GM18861 (cell line): ENCODE measurements around the gene NCOA1.
"Not testable (repeated sequence)": the region's sequence is repeated elsewhere in the genome, so short reads cannot be mapped to it uniquely, and the experiment has no call there.

ENCODE experiments used
- ATAC-seq: cut with Tn5 transposase; IDR thresholded peaks from one replicate; pipeline ENCODE4 v1.9.1; 2021; ENCODE audit not compliant: unreplicated experiment

Gene NCOA1

DNA sequence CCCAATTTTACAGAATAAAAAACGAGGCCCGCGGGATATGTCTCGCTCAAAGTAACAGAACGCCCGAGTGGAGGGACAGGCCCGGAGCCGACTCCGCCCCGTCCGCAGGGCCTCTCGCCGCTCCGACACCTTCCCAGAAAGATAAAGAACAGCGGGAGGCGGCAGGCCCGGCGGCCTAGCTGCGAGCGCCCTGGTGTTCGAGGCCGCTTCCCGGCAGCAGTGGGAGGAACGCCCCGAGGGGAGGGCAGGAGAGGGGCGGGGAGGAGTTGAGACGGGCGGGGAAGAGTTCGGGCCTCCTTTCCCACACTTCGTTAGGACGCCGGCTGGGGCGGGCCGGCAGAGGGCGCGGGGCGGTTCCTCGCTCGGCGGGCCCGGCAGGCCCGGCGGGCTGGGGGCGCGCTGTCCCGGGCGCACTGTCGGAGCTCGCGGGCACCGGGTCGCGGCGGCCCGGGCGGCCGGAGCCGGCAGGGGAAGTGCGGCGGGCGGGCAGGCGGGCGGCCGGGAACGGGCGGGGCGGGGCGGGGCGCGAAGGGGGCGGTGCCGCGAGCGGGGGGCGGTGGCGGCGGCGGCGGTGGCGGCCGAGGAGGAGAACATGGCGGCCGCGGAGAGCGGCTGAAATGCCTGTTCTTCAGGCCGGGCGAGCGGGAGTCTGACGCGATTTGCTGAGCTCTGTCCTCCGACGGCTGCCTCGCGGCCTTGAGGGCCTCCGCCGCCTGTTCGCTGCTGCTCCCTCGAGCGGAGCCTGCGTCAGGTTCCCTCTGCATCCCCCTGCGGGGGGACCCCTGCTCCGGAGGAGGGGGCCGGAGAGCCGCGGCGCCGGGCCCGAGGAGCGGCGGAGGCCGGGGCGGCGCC is at the start of gene NCOA1:
NCOA1 (plus strand) TSS at position 565 of the 852 bp plus-strand sequence. CDS start 167,424 bp downstream, outside the sequence.
- ATAC-seq = peak; percentile 43

DNA sequence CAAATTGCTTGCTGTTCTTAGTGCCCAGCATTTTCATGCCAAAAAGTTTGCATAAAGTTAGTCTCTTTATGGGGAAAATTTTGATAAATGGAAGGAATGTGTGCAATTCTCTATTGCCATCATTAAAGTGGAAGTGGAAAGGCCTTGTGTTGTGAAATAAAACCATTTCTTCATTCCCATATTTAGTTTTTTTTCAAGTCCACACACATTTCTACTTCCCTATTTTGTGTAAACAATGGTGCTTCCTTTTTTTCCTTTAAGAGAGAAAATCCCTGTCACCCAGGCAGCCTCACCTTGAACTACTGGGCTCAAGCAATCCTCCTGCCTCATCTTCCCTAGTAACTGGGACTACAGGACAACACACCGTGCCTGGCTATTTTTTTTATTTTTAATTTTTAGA is 42.3 kb upstream of the NCOA1 start:
- no peak for ATAC-seq

DNA sequence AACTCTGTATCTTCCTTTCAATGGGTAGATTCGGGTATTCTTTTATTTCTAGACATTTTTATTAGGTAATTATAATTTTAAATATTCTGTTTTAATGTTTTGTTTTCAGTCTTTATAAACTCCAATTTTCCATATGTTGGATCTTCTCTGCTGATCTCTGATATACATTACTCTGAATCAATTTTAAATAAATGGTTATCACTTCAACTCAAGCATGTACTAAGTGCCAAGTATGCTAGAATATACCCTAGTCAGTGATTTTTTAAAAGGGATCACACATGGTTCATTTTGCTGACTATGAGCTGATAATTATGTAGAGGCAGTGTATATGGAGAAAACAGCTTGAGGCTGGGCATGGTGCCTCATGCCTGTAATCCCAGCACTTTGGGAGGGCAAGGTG is 41.7 kb upstream of the NCOA1 start:
- ATAC-seq = no peak

DNA sequence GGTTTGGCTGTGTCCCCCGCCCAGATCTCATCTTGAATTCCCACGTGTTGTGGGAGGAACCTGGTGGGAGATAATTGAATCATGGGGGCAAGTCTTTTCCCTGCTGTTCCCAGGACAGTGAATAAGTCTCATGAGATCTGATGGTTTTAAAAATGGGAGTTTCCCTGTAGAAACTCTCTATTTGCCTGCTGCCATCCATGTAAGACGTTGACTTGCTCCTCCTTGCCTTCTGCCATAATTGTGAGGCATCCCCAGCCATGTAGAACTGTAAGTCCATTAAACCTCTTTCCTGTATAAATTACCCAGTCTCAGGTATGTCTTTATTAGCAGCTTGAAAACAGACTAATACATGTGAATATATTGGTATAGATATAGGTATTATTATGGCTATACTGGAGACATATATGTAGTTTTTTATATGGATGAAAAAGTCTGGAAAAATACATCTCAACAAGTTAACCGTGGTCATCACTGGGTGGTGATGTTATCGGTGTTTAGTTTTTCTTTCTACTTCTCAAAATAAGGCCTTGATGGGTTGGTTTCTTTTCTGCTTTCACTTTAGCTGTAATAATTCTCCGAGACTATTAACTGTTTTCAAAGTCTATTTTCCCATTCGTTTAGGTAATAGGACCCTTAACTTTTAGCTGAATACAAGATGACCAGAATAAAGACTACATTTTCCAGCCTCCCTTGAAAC is 39.1 kb upstream of the NCOA1 start:
- ATAC-seq = no peak

DNA sequence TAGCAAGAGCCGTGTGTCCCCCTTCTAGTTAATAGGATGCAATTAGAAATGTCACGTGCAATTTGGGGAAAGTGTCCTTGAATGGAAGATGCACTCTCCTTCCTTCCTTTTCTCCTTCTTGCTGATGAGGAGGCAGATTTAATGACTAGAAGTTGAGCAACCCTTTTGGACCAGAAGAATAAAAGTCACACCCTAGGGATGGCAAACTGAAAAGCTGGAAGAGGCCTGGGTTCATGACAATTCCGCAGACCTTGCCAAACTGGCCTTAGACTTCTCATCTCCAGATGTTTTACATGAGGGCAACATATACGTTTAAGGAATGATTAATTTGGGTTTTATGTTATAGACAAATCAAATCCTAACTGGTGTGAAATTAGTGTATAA is 38.6 kb upstream of the NCOA1 start:
- no peak for ATAC-seq

DNA sequence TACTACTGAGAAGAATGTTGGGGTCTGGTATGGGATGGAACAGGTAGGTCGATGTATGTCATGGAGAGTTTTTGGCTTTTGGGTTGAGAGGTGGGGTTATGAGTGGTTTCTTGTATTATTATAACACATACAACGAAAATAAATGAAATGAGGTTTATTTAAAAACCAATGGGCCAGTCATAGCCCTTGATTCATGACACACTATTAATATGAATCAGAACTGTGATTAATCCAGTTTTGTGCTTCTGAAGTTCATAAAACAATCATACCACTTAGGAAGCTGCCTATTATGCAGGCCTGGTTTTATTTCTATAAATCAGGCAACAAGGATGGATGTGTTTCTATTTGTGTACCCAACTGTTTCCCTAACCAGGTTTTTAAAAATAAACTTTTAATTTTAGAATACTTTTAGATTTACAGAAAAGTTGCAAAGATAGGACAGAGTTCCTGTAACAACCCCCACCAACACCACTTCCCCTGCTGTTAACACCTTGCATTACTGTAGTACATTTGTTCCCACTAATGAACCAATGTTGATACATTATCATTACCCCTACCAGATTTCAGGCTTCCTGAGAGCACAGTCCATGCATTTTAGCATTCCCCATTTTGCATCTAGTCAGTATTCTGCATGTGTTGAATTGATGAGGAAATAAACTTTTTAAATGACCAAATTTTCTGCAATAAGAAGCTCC is 37.5 kb upstream of the NCOA1 start:
- no peak for ATAC-seq

DNA sequence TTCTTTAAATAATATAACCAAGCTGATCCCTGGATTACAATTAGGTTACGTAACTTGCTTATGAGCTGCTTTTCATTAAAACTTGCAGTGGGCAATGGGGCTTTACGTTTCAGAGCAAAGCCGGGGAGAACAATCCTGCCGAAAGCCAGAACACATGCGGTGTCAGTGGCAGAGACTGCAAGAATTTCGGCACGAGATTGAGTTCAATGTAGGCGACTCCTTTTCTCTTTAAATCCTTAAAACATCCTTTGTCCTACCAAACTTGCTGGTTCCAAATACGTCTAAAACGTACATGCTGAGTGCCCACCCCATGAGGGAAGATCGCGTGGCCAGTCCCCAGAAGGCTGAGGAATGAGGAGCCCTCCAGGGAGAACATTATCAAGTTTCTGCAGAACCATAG is 36.8 kb upstream of the NCOA1 start:
- ATAC-seq = no peak

DNA sequence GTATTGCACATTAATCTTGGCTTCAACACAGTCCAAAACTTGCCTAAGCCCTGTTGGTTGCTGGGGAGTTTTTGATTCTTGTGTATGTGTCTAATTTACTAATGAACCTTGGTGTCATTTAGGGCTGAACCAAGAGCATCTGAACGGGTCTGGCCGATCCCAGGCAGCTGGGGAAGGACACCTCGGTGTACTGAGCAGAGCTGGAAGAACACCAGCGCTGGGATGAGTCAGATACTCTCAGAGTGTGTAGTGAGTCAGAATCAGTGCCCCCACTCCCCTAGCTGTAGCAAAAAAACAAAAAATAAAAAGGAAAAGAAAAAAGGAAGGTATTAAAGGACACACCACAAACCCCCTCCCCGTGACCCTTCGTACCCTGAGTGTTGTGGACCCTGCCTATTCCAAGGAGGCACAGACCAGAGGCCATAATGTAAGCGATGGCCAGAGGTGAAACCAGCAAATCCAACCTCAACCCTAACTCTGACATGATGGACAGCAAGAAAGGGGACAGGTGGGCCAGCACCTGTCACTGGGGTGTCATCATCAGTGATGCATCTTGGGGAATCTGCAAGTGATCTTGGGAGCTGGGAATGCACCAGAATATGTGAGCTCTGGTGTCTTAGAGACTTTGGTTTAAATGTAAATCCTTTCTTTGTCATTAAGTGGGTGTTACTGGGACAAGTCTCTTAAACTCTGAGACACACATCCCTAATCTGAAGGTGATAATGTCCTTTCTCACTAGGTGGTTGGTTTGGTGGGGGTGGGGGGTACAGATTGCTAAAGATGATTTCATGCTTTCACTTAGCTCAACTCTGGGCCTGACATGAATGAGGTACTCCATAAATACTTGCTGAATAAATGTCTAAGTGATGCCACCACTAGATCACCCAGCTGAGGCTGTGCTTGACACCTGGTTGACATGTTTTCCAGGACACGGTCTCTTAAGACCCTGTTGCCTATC is 34.2 kb upstream of the NCOA1 start:
- no peak for ATAC-seq

DNA sequence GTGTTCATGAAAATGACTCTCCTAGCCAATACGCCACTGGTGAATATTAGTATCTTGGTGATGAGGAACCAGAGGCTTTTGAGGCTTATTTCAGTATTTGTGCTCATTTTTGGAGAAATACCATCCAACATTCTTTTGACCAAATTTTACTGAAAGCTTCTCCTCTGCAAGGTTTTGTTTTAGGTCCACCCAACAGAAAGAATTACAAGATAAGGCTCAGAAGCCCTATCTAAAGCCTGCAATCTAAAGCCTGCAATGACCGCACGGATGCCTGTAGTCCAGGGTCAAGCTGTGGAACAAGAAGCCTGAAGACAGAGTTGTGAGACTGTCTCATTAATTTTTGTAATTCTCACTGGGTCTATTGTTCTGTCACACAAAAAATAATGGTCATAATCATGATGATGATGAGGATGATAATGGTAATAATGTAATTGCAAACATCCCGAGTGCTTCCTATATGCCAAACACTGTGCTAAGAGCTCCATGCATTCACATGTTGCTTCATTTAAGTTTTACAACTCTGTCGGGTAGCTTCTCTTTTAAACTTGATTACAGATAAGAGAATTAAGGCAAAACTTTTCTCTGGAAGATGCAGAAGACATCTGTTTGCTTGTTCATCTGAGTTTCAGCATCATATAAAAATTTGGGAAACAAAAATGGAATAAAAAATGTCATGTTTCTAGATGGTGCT is 33.2 kb upstream of the NCOA1 start:
- ATAC-seq = no peak

DNA sequence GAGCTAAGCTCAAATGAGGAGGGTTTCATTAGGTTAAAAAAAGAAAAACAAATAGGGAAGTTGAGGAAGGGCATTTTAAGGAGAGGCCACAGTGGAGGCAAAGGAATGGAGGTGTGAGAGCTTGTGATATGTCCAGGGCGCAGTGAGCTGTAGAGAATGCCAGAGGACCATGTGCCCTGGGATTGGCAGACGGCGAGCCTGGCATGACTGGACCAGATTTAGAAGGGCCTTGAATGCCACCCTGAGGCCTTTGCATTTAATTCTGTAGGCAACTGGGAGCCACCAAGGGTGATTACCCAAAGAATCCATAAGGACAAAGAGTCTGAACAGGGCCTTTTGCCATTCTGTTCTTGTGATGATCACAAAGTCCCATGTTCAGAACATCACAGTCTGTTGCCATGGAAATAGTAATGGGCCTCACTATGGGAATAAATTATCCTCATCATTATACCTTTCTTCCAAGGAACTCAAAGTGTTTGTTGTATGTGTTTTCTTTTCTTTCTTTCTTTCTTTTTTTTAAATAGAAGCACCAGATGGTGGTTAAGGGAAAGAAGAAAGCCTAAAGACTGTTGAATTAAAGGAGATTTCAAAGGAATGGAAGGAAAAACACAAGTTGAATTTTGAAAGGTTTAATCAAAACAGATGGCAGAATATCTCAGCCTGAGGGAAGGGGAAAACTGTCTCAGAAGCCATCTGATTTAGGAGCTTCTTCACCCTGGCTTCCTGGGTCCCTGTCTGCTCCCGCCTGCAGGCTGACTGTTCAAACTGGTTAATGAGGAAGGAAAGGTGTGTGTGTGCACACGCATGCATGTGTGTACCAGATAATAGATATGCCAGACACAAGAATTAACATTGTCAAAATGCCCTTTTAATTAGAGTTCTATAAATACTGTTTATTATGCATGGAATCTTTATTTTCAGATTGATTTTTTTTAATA is 31.6 kb upstream of the NCOA1 start:
- ATAC-seq = no peak

DNA sequence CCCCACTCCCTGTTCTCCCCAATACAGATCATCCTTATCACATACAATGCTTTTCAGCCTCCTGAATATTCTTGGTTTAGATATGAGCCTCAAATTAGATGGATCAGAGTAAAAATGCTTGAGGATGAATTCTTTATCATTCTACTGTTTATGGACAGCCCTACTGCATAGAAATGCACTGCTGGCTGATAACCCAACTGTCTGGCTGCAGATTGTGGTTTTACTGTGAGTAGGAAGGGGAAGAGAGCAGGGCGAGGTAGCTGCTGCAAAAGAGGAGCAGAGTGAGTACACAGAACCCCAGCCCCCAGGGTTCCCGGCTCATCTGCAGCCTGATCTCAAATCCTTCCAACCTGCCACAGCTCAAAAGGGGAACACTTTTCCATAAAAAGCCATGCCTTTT is 29.4 kb upstream of the NCOA1 start:
- ATAC-seq = no peak

DNA sequence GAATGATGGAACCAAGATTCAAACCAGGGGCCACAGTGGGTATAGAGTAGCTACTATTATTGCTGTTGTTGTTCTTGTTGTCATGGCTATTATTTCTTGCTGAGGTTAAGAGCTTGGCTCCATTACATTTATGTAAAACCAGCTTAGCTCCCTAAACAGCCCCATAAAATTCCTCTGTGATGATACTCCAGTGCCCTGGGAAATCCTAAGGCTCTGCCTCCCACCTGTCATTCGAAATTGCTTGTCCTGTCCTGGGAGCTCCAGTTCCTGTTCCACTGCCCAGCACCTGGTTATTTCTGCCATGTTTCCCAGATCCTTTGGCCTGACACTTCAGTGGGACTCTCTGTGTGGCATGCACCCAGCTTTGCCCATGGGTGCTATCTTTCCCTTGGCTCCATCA is 27.8 kb upstream of the NCOA1 start:
- no peak for ATAC-seq

DNA sequence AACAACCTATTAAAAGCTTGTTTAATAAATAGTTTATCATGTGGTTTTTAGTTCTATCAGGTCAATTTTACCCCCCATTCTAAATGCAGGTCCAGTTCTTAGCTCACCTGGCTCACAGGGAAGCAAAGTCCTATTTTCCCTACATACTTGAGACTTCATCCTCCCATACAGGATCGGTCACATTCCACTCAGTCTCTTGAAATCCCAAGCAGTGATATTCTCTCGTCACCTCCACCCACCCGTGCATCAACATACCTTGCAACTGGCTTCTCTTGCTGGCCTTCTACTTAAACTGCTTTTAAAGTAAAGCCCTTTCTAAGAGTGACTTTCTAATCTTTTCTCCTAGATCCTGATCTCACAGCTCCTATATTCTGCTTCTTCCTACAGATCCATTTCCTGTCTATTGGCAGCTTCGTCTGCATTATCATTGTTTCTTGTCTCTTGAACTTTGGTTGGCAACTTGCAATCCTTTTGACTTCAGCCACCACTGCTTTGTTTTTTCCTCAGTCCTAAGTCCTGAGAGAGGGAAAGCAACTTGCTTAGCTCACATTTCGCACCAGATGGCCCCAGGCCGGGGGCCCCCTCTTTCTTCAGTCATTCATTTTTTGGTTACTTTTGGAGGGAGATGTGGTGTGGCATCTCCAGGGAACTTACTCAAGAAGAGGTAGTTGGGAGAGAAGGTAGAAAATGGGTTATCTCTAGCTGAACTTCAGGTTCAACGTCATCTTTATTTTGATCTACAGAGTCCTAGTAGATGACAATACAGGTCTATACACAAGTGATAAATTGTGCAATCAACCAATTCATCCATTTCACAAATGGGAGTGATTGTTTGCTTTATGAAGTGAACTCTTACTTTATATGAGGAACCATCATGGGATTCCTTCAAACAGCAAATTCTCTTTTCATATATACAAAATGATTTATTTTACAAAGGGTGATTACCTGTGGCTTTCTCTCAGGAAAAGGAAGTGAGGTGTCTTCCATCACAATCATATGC is 23.9 kb upstream of the NCOA1 start:
- no peak for ATAC-seq

DNA sequence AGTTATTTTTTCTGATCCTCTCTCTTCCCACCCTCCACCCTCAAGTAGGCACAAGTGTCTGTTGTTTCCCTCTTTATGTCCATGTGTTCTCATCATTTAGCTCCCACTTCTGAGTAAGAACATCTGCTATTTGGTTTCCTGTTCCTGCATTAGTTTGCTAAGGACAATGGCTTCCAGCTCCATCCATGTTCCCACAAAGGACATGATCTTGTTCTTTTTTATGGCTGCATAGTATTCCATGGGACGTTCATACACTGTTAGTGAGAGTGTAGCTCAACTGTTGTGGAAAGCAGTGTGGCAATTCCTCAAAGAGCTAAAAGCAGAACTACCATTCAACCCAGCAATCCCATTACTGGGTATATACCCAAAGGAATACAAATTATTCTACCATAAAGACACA is 22.6 kb upstream of the NCOA1 start:
- ATAC-seq = not testable (repeated sequence)

DNA sequence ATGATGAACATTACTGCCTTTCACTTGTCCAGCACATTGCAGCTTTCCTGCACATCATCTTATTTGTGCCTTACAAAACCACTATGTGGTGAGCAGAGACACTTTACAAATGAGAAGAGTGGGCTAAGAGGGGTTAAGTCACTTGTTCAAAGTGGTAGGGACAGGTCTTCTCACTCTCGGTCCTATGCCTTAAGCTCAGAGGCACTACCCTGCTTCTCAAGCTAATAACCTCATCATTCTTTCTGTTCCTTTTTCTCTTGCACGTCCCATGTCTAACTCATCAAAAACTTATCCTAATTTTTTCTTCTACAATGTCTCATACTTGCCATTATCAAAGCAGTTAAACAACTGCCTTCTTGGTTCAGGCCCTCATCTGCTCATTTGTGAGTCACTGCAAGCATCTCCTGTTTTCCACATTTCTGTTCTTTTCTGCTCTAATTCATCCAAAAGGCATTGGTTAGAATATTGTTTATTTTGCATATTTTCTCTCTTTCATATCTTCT is 21.9 kb upstream of the NCOA1 start:
- no peak for ATAC-seq

DNA sequence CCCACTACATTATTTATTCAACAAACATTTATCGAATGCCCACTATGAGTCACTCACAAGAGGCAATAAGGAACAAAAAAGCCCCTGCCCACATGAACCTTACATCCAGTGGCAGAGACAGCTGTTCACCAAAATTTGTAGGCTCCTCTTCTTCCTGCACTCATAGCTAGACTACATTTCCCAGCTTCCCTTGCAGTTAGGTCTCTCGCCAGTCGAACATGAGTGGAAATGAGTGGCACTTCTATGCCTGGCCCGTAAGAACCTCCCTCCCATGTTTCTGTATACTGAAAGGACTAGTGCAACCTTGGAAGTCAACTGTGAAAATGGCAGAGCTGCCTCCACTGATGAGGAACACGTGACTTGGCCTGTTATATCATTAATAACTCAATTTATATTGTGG is 19.4 kb upstream of the NCOA1 start:
- no peak for ATAC-seq

DNA sequence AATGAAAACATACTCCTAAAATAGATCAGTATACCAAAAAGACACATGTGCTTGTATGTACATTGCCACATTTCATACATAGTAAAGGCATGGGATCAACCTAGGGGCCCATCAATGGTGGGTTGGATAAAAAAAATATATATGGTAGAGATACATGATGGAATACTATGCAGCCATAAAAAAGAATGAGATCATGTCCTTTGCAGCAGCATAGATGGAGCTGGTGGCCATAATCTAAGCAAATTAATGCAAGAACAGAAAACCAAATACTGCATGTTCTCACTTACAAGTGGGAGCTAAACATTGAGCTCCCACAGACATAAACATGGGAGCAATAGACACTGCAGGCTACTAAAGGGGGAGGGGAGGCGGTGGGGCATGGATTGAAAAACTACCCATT is 18.6 kb upstream of the NCOA1 start:
- ATAC-seq = no peak

DNA sequence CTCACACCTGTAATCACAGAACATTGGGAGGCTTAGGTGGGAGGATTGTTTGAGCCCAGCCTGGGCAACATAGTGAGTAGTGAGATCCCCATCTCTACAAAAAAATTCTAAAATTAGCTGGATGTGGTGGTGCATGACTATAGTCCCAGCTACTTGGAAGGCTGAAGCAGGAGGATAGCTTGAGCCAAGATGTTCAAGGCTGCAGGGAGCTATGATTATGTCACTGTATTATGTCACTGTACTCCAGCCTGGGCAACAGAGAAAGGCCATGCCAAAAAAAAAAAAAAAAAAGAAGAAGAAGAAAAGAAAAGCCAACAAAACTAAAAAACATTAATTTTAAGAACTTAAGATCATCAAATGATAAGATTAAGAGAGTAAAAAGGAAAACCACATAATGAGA is 17.4 kb upstream of the NCOA1 start:
- ATAC-seq = no peak
